K562 (cell line): ENCODE data around the gene MOSPD3. TPM values are rescaled to one million over a fixed set of nuclear protein-coding genes. Genes with fewer than 3 reads are reported as not detected.
A peak's percentile ranks its signal among the peaks of the same experiment; 100 is the strongest.

Experiments used
- BMI1 ChIP-seq: fragments of 150-350 bp; IDR thresholded peaks from 2 replicates; pipeline ENCODE4 v1.6.1; 2014; ENCODE audit warnings: low read length
- GABPB2 ChIP-seq: fragments of 250-450 bp; sonication (Bioruptor Pico); conservative IDR thresholded peaks from 2 replicates; pipeline ENCODE4 v1.5.1; 2021; ENCODE audit warnings: mild to moderate bottlenecking
- GTF2A2 ChIP-seq: IDR thresholded peaks from 2 replicates; pipeline ENCODE4 v1.6.1; 2016; ENCODE audit warnings: mild to moderate bottlenecking, missing genetic modification characterization, missing compliant biosample characterization
- HDGF ChIP-seq: fragments of 450-650 bp; IDR thresholded peaks from 2 replicates; pipeline ENCODE4 v1.6.1; 2016
- HEY1 ChIP-seq: fragments of 250-450 bp; sonication (Bioruptor Pico); IDR thresholded peaks from 2 replicates; pipeline ENCODE4 v1.5.0; 2020; ENCODE audit warnings: mild to moderate bottlenecking, moderate library complexity, borderline replicate concordance
- KDM4B ChIP-seq, 2 experiments: fragments of 450-650 bp in 1 of 2; sonication (generic) in 1 of 2; IDR thresholded peaks; 2 replicates each; pipeline ENCODE4 v1.6.1; 2016 to 2017; ENCODE audit warnings: borderline replicate concordance in 2 of 2, antibody characterized with exemption in 1 of 2, low read depth in 1 of 2, mild to moderate bottlenecking in 1 of 2
- MXI1 ChIP-seq: IDR thresholded peaks from 2 replicates; pipeline ENCODE4 v1.6.1; 2011; ENCODE audit warnings: low read depth, mild to moderate bottlenecking, improper control_type of control experiment, low read length
- POLR2AphosphoS2 ChIP-seq: IDR thresholded peaks from 2 replicates; pipeline ENCODE4 v1.6.1; 2012; ENCODE audit warnings: low read length, improper control_type of control experiment
- POLR2AphosphoS5 ChIP-seq: IDR thresholded peaks from 2 replicates; pipeline ENCODE4 v1.6.1; 2011; ENCODE audit warnings: mild to moderate bottlenecking, low read depth, low read length, moderate library complexity; ENCODE audit not compliant: control insufficient read depth, insufficient read depth
- PYGO2 ChIP-seq: fragments of 450-650 bp; IDR thresholded peaks from 2 replicates; pipeline ENCODE4 v1.6.1; 2016; ENCODE audit warnings: mild to moderate bottlenecking, missing genetic modification characterization, moderate library complexity, missing compliant biosample characterization
- SIX5 ChIP-seq, 2 experiments: IDR thresholded peaks; 2 replicates each; pipeline ENCODE4 v1.6.1; 2011; ENCODE audit warnings: low read length in 2 of 2, borderline replicate concordance in 1 of 2, low read depth in 1 of 2, mild to moderate bottlenecking in 1 of 2, moderate library complexity in 1 of 2; ENCODE audit not compliant: insufficient read depth in 1 of 2
- ZNF3 ChIP-seq: fragments of 250-450 bp; sonication (Bioruptor Pico); IDR thresholded peaks from 2 replicates; pipeline ENCODE4 v1.5.0; 2021; ENCODE audit warnings: mild to moderate bottlenecking, moderate library complexity
- ZNF695 ChIP-seq: fragments of 450-650 bp; formaldehyde crosslinking; IDR thresholded peaks from 2 replicates; pipeline ENCODE4 v1.4.0; 2020; ENCODE audit warnings: mild to moderate bottlenecking, moderate library complexity
- polyA plus RNA-seq, 8 experiments: library from polyadenylated mRNA; depleted of rRNA in 4 of 8; stranded (reverse) in 5 of 8; unstranded in 3 of 8; fragments of >200 nt; fragmentation: Nextera tagmentation in 2 of 8; fragmentation: Illumina TruSeq in 1 of 8; extraction: Ambion mirVana in 2 of 8; extraction: Trizol in 1 of 8; gene quantifications; 2 replicates each; pipeline versions ENCODE4 v1.2.1 to v1.2.3, GENCODE V29; 2011 to 2014; ENCODE audit warnings: inconsistent platforms in 1 of 8, missing spikeins in 1 of 8
- total RNA-seq, 7 experiments: library from RNA; depleted of rRNA in 6 of 7; stranded (reverse); fragments of >200 nt in 6 of 7; fragmentation: Illumina TruSeq in 2 of 7; extraction: Trizol in 2 of 7; gene quantifications; 2 replicates each; pipeline versions ENCODE4 v1.2.1 to v1.2.3, GENCODE V29; 2011 to 2021; ENCODE audit warnings: low replicate concordance in 1 of 7
- TF ChIP-seq, protein P1 (sequence below): fragments of 450-650 bp; IDR thresholded peaks from 2 replicates; pipeline ENCODE4 v1.6.1; 2016; ENCODE audit warnings: low read depth
- TF ChIP-seq, protein P2 (sequence below): fragments of 250-450 bp; sonication (Bioruptor Pico); IDR thresholded peaks from 2 replicates; pipeline ENCODE4 v1.4.0; 2020; ENCODE audit warnings: mild to moderate bottlenecking
- TF ChIP-seq, protein P3 (sequence below): fragments of 250-450 bp; sonication (Bioruptor Pico); IDR thresholded peaks from 2 replicates; pipeline ENCODE4 v1.4.0; 2020; ENCODE audit warnings: mild to moderate bottlenecking, moderate library complexity

Gene MOSPD3
- total and polyA plus RNA-seq, 9 of the 15 experiments (the other 6 are each of a cell fraction or from before 2014, with no cell fraction given) = 1.4 to 32.1 (median 7.3) TPM

DNA sequence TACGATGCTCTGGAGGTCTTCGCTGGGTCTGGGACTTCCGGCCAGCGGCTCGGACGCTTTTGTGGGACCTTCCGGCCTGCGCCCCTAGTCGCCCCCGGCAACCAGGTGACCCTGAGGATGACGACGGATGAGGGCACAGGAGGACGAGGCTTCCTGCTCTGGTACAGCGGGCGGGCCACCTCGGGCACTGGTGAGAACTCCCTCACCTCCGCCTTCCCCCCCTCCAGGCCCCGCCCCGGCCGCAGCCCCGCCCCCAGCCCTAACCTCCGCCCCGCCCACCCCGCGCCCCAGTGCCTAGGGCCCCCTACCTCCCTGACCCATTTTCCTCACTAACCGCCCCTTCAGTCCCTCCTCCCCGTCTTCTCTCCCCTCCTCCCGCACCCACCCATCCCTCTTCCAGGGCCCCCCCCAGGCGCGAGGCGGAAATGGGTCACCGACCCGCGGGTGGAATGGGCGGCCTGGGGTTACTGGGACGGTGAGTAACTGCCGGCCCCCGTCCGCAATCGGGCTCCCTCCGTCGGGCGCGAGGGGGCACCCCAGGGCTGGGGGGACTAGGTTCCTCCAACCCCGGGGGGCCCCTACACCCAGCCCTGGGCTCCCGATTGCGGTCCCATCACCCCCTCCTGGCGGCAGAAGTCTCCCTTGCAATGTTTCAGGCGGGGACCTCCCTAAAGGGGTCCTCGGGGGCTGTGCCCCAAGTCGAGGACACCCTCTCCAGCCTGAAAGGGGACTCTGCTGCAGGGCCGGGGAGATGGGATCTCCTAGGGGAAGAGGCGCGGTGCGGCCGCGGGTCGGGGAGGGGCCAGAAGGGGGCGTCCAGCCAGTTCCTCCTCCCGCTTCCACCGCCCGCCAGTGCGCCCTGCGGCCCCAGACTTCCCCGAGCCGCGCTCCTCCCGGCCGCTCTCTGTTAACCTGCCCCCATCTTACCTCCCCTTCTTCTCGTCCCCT, 8.0 kb upstream of the MOSPD3 start (continued):
- TF ChIP-seq, protein P1, sequence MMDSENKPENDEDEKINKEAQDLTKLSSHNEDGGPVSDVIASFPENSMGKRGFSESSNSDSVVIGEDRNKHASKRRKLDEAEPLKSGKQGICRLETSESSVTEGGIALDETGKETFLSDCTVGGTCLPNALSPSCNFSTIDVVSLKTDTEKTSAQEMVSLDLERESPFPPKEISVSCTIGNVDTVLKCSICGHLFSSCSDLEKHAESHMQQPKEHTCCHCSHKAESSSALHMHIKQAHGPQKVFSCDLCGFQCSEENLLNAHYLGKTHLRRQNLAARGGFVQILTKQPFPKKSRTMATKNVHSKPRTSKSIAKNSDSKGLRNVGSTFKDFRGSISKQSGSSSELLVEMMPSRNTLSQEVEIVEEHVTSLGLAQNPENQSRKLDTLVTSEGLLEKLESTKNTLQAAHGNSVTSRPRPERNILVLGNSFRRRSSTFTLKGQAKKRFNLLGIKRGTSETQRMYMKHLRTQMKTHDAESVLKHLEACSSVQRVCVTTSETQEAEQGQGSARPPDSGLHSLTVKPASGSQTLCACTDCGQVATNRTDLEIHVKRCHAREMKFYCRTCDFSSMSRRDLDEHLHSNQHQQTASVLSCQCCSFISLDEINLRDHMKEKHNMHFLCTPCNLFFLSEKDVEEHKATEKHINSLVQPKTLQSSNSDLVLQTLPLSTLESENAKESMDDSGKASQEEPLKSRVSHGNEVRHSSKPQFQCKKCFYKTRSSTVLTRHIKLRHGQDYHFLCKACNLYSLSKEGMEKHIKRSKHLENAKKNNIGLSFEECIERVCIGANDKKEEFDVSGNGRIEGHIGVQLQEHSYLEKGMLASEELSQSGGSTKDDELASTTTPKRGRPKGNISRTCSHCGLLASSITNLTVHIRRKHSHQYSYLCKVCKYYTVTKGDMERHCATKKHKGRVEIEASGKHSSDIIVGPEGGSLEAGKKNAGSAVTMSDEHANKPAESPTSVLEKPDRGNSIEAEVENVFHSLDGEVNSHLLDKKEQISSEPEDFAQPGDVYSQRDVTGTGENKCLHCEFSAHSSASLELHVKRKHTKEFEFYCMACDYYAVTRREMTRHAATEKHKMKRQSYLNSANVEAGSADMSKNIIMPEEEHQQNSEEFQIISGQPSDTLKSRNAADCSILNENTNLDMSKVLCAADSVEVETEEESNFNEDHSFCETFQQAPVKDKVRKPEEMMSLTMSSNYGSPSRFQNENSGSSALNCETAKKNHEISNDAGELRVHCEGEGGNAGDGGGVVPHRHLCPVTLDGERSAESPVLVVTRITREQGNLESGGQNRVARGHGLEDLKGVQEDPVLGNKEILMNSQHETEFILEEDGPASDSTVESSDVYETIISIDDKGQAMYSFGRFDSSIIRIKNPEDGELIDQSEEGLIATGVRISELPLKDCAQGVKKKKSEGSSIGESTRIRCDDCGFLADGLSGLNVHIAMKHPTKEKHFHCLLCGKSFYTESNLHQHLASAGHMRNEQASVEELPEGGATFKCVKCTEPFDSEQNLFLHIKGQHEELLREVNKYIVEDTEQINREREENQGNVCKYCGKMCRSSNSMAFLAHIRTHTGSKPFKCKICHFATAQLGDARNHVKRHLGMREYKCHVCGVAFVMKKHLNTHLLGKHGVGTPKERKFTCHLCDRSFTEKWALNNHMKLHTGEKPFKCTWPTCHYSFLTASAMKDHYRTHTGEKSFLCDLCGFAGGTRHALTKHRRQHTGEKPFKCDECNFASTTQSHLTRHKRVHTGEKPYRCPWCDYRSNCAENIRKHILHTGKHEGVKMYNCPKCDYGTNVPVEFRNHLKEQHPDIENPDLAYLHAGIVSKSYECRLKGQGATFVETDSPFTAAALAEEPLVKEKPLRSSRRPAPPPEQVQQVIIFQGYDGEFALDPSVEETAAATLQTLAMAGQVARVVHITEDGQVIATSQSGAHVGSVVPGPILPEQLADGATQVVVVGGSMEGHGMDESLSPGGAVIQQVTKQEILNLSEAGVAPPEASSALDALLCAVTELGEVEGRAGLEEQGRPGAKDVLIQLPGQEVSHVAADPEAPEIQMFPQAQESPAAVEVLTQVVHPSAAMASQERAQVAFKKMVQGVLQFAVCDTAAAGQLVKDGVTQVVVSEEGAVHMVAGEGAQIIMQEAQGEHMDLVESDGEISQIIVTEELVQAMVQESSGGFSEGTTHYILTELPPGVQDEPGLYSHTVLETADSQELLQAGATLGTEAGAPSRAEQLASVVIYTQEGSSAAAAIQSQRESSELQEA = 0 out of 2 replicates have a peak, but pooled peaks have one; percentile 19
- TF ChIP-seq SIX5 (IDR thresholded peaks at IDR 0.05; ENCODE audit: borderline replicate concordance in 1 of 2, insufficient read depth in 1 of 2, low read depth in 1 of 2, low read length in 2 of 2) = no peak
- no peak for TF ChIP-seq POLR2AphosphoS2
- TF ChIP-seq POLR2AphosphoS5 = no peak
- no peak for TF ChIP-seq KDM4B (IDR thresholded peaks at IDR 0.05; ENCODE audit: borderline replicate concordance in 2 of 2, low read depth in 1 of 2)
- TF ChIP-seq HEY1 = no peak
- no peak for TF ChIP-seq GTF2A2 (tag)
- TF ChIP-seq MXI1 = no peak
- no peak for TF ChIP-seq PYGO2 (tag)
- TF ChIP-seq, protein P2, sequence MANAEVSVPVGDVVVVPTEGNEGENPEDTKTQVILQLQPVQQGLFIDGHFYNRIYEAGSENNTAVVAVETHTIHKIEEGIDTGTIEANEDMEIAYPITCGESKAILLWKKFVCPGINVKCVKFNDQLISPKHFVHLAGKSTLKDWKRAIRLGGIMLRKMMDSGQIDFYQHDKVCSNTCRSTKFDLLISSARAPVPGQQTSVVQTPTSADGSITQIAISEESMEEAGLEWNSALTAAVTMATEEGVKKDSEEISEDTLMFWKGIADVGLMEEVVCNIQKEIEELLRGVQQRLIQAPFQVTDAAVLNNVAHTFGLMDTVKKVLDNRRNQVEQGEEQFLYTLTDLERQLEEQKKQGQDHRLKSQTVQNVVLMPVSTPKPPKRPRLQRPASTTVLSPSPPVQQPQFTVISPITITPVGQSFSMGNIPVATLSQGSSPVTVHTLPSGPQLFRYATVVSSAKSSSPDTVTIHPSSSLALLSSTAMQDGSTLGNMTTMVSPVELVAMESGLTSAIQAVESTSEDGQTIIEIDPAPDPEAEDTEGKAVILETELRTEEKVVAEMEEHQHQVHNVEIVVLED (CRISPR knock-in tag) = no peak
- TF ChIP-seq, protein P3, sequence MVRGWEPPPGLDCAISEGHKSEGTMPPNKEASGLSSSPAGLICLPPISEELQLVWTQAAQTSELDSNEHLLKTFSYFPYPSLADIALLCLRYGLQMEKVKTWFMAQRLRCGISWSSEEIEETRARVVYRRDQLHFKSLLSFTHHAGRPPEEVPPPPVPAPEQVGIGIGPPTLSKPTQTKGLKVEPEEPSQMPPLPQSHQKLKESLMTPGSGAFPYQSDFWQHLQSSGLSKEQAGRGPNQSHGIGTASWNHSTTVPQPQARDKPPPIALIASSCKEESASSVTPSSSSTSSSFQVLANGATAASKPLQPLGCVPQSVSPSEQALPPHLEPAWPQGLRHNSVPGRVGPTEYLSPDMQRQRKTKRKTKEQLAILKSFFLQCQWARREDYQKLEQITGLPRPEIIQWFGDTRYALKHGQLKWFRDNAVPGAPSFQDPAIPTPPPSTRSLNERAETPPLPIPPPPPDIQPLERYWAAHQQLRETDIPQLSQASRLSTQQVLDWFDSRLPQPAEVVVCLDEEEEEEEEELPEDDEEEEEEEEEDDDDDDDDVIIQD (CRISPR knock-in tag) = no peak
- TF ChIP-seq BMI1 = no peak
- no peak; the same call in 1 of the 2 replicates for TF ChIP-seq HDGF
- TF ChIP-seq GABPB2 (CRISPR knock-in tag) = no peak
- no peak for TF ChIP-seq ZNF3 (CRISPR knock-in tag)
- TF ChIP-seq ZNF695 (CRISPR knock-in tag) = no peak
